Prostate gland (tissue), 2 donors: ENCODE measurements around the gene AVEN.

Experiments used
- POLR2A ChIP-seq: fragments of 450-650 bp; IDR thresholded peaks from one replicate; pipeline ENCODE4 v1.6.1; 2016; ENCODE audit warnings: antibody characterized with exemption, mild to moderate bottlenecking
- TF ChIP-seq, protein P1 (sequence below), 4 experiments: fragments of 200-600 bp in 2 of 4; fragments of 450-650 bp in 2 of 4; sonication (generic) in 2 of 4; IDR thresholded peaks; 1 replicate in 3 of 4; 2 replicates in 1 of 4; pipeline ENCODE4 v1.5.1; 2016 to 2019; ENCODE audit warnings: antibody characterized with exemption in 4 of 4, mild to moderate bottlenecking in 2 of 4, moderate library complexity in 2 of 4

GRCh38 chr15:33864360-33865075, 174.5 kb downstream of the AVEN start:
- TF ChIP-seq, protein P1, sequence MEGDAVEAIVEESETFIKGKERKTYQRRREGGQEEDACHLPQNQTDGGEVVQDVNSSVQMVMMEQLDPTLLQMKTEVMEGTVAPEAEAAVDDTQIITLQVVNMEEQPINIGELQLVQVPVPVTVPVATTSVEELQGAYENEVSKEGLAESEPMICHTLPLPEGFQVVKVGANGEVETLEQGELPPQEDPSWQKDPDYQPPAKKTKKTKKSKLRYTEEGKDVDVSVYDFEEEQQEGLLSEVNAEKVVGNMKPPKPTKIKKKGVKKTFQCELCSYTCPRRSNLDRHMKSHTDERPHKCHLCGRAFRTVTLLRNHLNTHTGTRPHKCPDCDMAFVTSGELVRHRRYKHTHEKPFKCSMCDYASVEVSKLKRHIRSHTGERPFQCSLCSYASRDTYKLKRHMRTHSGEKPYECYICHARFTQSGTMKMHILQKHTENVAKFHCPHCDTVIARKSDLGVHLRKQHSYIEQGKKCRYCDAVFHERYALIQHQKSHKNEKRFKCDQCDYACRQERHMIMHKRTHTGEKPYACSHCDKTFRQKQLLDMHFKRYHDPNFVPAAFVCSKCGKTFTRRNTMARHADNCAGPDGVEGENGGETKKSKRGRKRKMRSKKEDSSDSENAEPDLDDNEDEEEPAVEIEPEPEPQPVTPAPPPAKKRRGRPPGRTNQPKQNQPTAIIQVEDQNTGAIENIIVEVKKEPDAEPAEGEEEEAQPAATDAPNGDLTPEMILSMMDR (IDR thresholded peaks at IDR 0.05) = no peak
- no peak for TF ChIP-seq POLR2A
